Glomerular visceral epithelial cell (primary cell): ENCODE measurements around the gene HOXA11.
A peak's percentile ranks its signal among the peaks of the same experiment; 100 is the strongest.

Experiments used
- DNase-seq: peaks from one replicate; pipeline ENCODE4 v3.0.0-alpha.2; 2016; ENCODE audit errors: extremely low spot score

The HOXA11 gene

GRCh38 chr7:27158436-27159265, 26.4 kb downstream of the HOXA11 start:
- DNase-seq: no peak

DNA sequence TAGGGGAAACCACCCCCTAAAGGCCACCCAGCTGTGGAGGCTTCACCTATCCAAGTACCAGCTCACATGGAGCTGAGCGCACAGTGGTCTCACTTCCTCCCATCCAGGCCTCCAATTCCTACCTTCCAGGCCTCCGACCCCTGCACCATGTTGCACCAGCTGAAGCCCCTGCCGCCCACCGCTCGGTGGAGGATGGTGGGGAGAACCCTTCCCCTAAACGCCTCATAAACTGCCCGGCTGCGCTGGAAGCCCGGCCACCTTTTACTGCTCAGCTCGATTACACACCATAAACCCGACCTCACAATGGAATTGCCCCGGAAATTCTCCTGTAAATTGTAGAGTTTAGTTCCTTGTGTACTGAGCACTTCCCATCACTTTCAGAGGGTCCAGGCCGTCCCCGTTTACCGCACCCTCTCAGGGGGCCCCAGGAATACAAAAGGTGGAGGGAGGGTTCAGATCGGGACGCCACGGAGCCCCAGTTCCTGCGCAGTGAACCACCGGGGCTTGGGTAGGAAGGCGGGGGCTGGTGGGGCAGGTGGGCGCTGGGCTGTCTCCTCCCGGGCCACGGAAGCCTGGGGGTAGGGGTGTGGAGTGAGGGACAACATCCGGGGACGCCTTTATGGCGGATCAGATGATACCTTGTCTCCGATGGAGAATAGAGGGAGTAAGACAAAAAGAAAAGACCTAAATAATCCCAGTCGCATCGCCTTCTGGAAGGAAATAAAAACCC, 27.2 kb downstream of the HOXA11 start:
- DNase-seq: no peak

GRCh38 chr7:27156916-27157701, 27.9 kb downstream of the HOXA11 start:
- no peak for DNase-seq

GRCh38 chr7:27156508-27156898, 28.5 kb downstream of the HOXA11 start, which contains the start of gene HOXA7:
TSS of gene HOXA7 (minus strand) at chr7:27156675. CDS start at chr7:27156545, 130 bp downstream.
- DNase-seq: peak; percentile 62

DNA sequence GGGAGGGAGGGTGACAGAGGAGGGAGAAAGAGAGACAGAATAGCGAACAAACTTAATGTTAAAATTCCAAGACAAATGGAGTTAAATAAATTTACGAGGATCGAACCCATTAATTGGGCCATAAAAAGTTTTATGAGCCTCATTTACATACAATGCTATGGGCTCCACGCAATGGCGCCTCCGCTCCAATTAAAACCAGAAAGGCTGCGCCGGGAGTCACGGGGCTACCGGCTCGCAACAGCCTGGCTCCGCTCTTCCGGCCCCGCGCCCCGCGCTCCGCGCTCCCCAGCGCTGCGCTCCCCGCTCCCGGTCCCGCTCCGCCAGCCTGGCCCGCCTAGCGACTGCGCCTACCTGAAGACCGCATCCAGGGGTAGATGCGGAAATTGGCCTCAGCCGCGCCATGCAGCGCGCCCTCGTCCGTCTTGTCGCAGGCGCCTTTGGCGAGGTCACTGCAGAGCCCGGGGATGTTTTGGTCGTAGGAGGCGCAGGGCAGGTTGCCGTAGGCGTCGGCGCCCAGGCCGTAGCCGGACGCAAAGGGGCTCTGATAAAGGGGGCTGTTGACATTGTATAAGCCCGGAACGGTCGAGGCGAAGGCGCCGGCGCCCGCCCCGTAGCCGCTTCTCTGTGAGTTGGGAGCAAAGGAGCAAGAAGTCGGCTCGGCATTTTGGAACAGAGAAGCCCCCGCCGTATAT, 29.1 kb downstream of the HOXA11 start:
- DNase-seq: peak; percentile 36

DNA sequence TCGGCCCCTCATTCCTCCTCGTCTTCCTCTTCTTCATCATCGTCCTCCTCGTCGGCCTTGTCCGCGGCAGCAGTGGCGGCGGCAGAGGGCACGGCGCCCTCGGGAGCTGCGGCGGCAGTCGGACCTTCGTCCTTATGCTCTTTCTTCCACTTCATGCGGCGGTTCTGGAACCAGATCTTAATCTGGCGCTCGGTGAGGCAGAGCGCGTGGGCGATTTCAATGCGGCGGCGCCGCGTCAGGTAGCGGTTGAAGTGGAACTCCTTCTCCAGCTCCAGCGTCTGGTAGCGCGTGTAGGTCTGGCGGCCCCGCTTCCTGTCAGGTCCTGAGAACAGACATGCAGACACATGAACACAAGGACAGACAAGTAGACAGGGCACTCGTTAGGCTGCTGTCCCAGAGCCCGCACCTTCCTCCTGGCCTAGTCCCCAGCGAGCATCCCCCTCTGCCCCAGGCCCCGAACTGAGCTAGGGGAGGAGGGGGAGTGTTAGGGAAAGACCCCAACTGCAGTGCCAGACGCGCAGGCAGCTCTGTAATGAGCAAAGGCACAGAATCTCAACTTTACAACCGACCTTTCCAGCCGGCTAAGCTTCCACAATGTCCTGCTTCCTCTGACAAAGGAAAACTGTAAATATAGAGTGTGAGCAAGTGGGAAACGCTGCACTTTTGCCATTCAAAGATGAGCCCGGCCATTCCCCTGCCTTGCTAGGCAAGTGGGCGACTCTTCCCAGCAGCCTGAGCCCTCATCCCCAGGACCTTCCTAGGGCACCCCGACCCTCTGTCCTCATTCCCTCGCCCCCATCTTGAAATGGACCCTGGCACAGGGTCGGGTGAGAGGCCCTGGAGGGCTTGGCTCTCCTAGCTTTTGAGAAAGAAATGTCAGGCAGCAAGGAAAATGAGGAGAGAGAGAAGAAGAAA, 29.9 kb downstream of the HOXA11 start:
- DNase-seq: peak; percentile 74

GRCh38 chr7:27154369-27154768, 30.7 kb downstream of the HOXA11 start:
- DNase-seq: no peak

- no peak for DNase-seq
These were observed 31.5 kb downstream of the HOXA11 start for GRCh38 chr7:27153526-27153925.

DNA sequence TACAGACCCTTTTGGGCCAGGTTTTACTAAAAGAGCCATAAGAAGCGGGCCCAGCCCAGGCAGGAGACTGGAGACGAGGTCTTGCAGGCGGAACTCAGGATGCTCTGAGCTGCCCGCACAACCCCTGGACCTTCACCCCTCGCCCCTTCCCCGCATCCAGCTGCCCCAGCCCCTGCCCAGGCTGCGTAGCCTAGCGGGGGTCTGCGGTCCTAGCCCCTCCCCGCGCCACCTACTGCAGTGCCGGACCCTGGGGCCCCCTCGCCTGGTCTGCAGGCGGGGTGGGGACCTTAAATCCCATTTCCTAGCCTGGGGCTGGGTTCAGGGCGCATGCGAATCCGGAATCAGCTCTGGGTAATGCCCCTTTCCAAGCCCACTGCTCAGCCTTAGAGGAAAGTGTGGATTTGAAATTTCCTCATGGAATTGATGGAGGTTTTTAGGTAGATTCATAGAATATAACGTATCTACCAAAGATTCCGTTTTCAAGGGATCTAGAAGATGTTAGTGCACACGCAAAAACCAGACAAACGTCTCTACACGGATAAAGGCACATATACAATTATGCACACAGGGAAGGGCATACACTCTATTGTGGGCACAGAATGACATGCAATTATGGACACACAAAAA, 32.1 kb downstream of the HOXA11 start:
- no peak for DNase-seq

GRCh38 chr7:27151931-27152815, 32.9 kb downstream of the HOXA11 start, which contains the start of gene HOXA3:
TSS of gene HOXA3 (minus strand) at chr7:27152583. CDS start at chr7:27110640, 41,943 bp downstream.
- peak; percentile 52 for DNase-seq

- DNase-seq: no peak
These were observed 33.6 kb downstream of the HOXA11 start for GRCh38 chr7:27151341-27151930.

DNA sequence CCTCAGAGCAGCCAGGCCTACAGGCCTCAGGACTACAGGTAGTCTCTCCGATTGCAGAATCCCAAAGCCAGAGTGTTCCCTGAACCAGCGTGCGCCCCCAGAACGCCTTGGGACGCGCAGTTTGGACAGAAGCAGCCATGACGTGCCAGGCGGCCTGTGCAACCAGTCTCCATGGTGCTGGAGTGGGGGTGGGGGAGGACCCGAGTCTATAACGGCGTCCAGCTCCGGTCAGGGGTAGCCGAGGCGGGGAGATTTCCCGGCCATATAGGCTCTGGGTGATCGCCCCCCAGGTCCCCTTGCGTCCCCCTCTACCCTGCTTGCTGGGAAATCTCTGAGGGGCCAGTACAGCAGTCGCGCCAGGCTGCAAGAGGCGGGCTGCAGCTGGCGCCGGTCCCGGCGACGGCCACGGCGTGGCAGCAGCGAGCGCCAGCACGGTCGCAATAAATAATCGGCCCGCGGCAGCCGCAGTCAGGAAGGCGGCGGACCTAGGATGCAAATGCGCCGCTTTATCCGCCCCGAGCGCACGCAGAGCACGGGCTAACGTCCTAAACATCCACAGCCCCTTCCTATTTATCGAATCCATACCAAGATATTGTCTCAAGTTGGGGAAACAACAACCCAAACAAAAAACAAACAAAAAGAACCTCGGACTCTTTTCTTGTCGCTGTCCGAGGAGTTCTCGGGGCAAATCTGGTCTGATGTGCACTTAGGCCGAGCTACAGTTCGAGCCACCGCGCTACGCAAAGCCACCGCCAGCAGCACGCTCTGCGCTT, 34.3 kb downstream of the HOXA11 start:
- peak; percentile 84 for DNase-seq

DNA sequence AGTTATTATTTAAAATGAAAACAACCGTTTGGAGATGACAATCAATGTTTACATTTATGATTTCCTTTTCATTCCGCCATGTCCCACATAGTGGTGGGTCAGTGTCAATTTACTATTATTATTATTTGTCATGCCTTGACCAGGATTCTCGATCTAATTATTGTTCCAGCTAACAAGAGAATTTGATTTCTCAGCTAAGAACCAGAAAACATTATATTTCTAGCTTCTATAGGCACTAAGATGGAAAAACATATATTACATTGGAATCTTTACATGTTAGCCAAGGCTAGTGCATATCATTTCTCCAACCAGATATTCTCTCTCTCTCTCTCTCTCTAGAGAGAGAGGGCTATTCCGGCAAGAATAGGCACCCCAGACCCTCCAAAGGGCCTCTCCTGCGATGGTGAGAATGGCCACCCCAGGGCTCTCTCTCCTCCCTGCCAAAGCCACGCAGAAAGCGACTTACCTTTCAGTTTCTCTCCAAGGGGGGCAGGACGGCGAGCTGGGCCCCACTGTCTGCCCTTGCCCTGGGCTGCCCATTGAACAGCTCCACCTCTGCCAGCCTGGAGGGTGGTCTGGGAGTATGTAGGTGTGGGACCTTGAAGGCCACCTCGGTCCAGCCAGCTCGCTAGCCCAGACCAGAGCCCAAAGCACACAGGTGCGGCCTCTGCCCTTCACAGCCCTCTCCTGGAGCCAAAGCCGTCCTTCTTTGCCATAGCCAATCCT, 35.0 kb downstream of the HOXA11 start:
- DNase-seq: no peak

DNA sequence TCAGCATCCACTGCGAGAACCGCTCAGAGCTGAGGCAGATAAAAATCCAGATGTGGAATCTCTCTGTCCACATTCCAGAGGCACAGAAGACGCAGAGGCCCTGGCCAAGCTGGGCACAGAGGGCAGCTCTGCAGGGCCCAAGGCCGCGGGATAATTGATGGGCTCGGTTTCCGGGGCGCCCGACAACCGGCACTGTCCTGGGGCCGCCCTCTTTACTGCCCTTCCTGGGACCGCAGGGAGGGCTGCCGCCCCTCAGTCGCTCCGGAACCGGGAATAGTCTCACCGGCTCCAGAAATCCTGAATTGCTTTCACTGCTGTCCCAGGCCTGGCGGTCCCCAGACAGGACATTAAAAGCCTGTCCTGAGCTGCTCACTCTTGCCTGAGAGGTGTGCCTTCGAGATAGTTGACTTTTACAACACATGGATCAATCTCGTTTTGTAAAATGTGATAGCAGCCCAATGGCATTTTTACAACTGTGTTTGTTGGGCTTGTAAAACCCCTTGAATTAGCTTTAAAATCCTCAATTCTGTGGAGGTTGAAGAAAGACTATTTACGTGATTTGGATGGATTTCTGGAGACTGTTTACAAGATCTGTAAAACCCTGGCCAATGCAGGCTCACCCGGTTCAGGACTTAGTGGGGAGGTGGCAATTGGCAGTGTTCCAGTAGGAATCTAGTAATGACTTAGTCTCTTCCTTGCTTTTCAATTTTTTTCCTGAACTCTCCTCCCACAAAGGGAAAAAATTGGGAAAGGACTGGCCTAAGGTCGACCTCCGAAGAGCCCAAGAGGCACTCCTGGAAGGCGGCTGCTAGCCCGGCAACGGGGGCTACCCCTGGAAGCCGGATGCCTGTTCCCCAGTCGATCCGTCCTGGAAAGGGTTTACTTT, 36.0 kb downstream of the HOXA11 start:
- peak; percentile 45 for DNase-seq

GRCh38 chr7:27148031-27148755, 36.8 kb downstream of the HOXA11 start:
- peak; percentile 77 for DNase-seq
